K562 (cell line): Measurements from ENCODE around the gene EZH2. TPM values are rescaled to one million over a fixed set of nuclear protein-coding genes. Genes with fewer than 3 reads are reported as not detected.

Source experiments
- AFF4 ChIP-seq: sonication (generic); formaldehyde crosslinking; IDR thresholded peaks from 2 replicates; pipeline ENCODE4 v1.8.0; 2023; ENCODE audit warnings: mild to moderate bottlenecking, missing genetic modification reagents
- ARID1B ChIP-seq: fragments of 450-650 bp; IDR thresholded peaks from 2 replicates; pipeline ENCODE4 v1.6.1; 2016; ENCODE audit warnings: antibody characterized with exemption, mild to moderate bottlenecking, inconsistent platforms
- CBFA2T3 ChIP-seq: fragments of 450-650 bp; IDR thresholded peaks from 2 replicates; pipeline ENCODE4 v1.6.1; 2017
- CBX8 ChIP-seq: fragments of 200-600 bp; sonication (generic); IDR thresholded peaks from 2 replicates; pipeline ENCODE4 v1.6.1; 2012; ENCODE audit warnings: borderline replicate concordance, mixed run types, low read depth, mild to moderate bottlenecking, moderate library complexity, mixed read lengths, low read length, control low read depth, inconsistent platforms; ENCODE audit not compliant: poor library complexity, severe bottlenecking; ENCODE audit errors: extremely low read depth
- CEBPG ChIP-seq, 3 experiments: fragments of 200-800 bp in 1 of 3; sonication (Bioruptor generic) in 1 of 3; sonication (generic) in 1 of 3; formaldehyde crosslinking in 1 of 3; IDR thresholded peaks in 2 of 3; conservative IDR thresholded peaks in 1 of 3; 2 replicates each; pipeline versions ENCODE4 v1.6.1 to v1.8.0; 2016 to 2022; ENCODE audit warnings: missing compliant biosample characterization in 2 of 3, missing genetic modification characterization in 2 of 3, mild to moderate bottlenecking in 1 of 3, missing genetic modification reagents in 1 of 3
- CREBBP ChIP-seq: IDR thresholded peaks from one replicate; pipeline ENCODE4 v1.6.1; 2012; ENCODE audit warnings: low read depth, mild to moderate bottlenecking, control low read depth, inconsistent platforms, low read length
- ESRRA ChIP-seq: fragments of 450-650 bp; IDR thresholded peaks from 2 replicates; pipeline ENCODE4 v1.6.1; 2014; ENCODE audit warnings: low read depth, mild to moderate bottlenecking, moderate library complexity, borderline replicate concordance
- HOXB6 ChIP-seq: fragments of 250-450 bp; sonication (Bioruptor Pico); IDR thresholded peaks from 2 replicates; pipeline ENCODE4 v1.5.1; 2022; ENCODE audit warnings: mild to moderate bottlenecking, borderline replicate concordance
- LEF1 ChIP-seq: fragments of 450-650 bp; IDR thresholded peaks from 2 replicates; pipeline ENCODE4 v1.6.1; 2016; ENCODE audit warnings: mild to moderate bottlenecking
- MEIS2 ChIP-seq: fragments of 450-650 bp; IDR thresholded peaks from 2 replicates; pipeline ENCODE4 v1.6.1; 2014; ENCODE audit warnings: mild to moderate bottlenecking; ENCODE audit not compliant: partially characterized antibody
- NFRKB ChIP-seq: fragments of 450-650 bp; IDR thresholded peaks from 2 replicates; pipeline ENCODE4 v1.6.1; 2016; ENCODE audit warnings: low read depth
- RCOR1 ChIP-seq, 2 experiments: IDR thresholded peaks; 2 replicates each; pipeline ENCODE4 v1.6.1; 2012; ENCODE audit warnings: low read depth in 2 of 2, low read length in 2 of 2, borderline replicate concordance in 1 of 2, improper control_type of control experiment in 1 of 2
- TEAD4 ChIP-seq, 2 experiments: sonication (generic) in 1 of 2; formaldehyde crosslinking in 1 of 2; IDR thresholded peaks; 2 replicates each; pipeline versions ENCODE4 v1.6.1 to v1.8.0; 2012 to 2022; ENCODE audit warnings: borderline replicate concordance in 1 of 2, inconsistent platforms in 1 of 2, low read length in 1 of 2, mild to moderate bottlenecking in 1 of 2, missing genetic modification reagents in 1 of 2
- ZNF174 ChIP-seq: fragments of 250-450 bp; sonication (Bioruptor Pico); IDR thresholded peaks from 2 replicates; pipeline ENCODE4 v1.4.0; 2020; ENCODE audit warnings: mild to moderate bottlenecking
- ZNF407 ChIP-seq: fragments of 450-650 bp; IDR thresholded peaks from 2 replicates; pipeline ENCODE4 v1.6.1; 2016; ENCODE audit warnings: low read depth
- polyA plus RNA-seq, 8 experiments: library from polyadenylated mRNA; depleted of rRNA in 4 of 8; stranded (reverse) in 5 of 8; unstranded in 3 of 8; fragments of >200 nt; fragmentation: Nextera tagmentation in 2 of 8; fragmentation: Illumina TruSeq in 1 of 8; extraction: Ambion mirVana in 2 of 8; extraction: Trizol in 1 of 8; gene quantifications; 2 replicates each; pipeline versions ENCODE4 v1.2.1 to v1.2.3, GENCODE V29; 2011 to 2014; ENCODE audit warnings: inconsistent platforms in 1 of 8, missing spikeins in 1 of 8
- total RNA-seq, 7 experiments: library from RNA; depleted of rRNA in 6 of 7; stranded (reverse); fragments of >200 nt in 6 of 7; fragmentation: Illumina TruSeq in 2 of 7; extraction: Trizol in 2 of 7; gene quantifications; 2 replicates each; pipeline versions ENCODE4 v1.2.1 to v1.2.3, GENCODE V29; 2011 to 2021; ENCODE audit warnings: low replicate concordance in 1 of 7

The EZH2 gene
- total and polyA plus RNA-seq, 9 of the 15 experiments (the other 6 are each of a cell fraction or from before 2014, with no cell fraction given): 48.7 to 175 (median 98.6) TPM

GRCh38 chr7:148856891-148857290 lies 27.2 kb downstream of the EZH2 start (continued):
- TF ChIP-seq ZNF407 (no peak), HOXB6 (CRISPR knock-in tag) (no peak), AFF4 (CRISPR knock-in tag) (no peak), ZNF174 (CRISPR knock-in tag) (no peak), NFRKB (no peak), ARID1B (peak; percentile 36; the same call in 1 of the 2 replicates), ESRRA (peak; percentile 56; the same call in 1 of the 2 replicates), RCOR1 (IDR thresholded peaks at IDR 0.05; ENCODE audit: borderline replicate concordance in 1 of 2, low read depth in 2 of 2, low read length in 2 of 2) (peak in 1 of 2 experiments; percentile 74; a peak in 2 of 4 replicates), MEIS2 (peak; percentile 4), CREBBP (no peak), LEF1 (0 out of 2 replicates have a peak, but pooled peaks have one; percentile 19), CBX8 (no peak), TEAD4 (IDR thresholded peaks at IDR 0.05; ENCODE audit: low read length) (peak; percentile 75), TEAD4 (CRISPR knock-in tag; IDR thresholded peaks at IDR 0.05; ENCODE audit: borderline replicate concordance) (no peak), CEBPG (CRISPR knock-in tag; IDR thresholded peaks at IDR 0.05) (no peak), CEBPG (tag; conservative IDR thresholded peaks at IDR 0.05 in 1 of 2, IDR thresholded peaks at IDR 0.05 in 1 of 2) (peak in 1 of 2 experiments; percentile 55; a peak in 2 of 4 replicates), CBFA2T3 (peak; percentile 30; the same call in 1 of the 2 replicates)
